ENCODE data around the gene OR5K1.

OR5K1 gene

GRCh38 chr3:98513091-98513511 lies 50.1 kb downstream of the OR5K1 start:
- no peak for FAIRE-seq
- no peak for DNase-seq (ENCODE audit: extremely low spot score, insufficient read length, low read depth)

GRCh38 chr3:98513736-98514135 lies 50.7 kb downstream of the OR5K1 start:
- FAIRE-seq (no peak), DNase-seq (ENCODE audit: extremely low spot score, insufficient read length, low read depth) (no peak)

- FAIRE-seq, result no peak
- no peak for DNase-seq (ENCODE audit: extremely low spot score, insufficient read length, low read depth)
These were observed 51.9 kb downstream of the OR5K1 start for GRCh38 chr3:98514948-98515347.

- DNase-seq (ENCODE audit: extremely low spot score, insufficient read length, low read depth) (no peak), FAIRE-seq (no peak)
These were observed 55.8 kb downstream of the OR5K1 start for GRCh38 chr3:98518816-98519215.

GRCh38 chr3:98519351-98519750 lies 56.4 kb downstream of the OR5K1 start:
- FAIRE-seq, result peak; percentile 5

GRCh38 chr3:98521897-98522543 lies 59.0 kb downstream of the OR5K1 start:
- DNase-seq (ENCODE audit: extremely low spot score, insufficient read length, low read depth) (no peak), FAIRE-seq (no peak)

More at GRCh38 chr3:98519351-98519750, 56.4 kb downstream of the OR5K1 start:
- DNase-seq (ENCODE audit: extremely low spot score, insufficient read length, low read depth), result no peak

All from GM18507 (cell line).